NCI-H2171 treated with DMSO at 0.1 percent for 48 hours (cell line): ENCODE results near the gene DENND1C.

ENCODE experiments used
- DNase-seq: peaks from one replicate; lab custom pipeline; 2025; lab: John Stamatoyannopoulos, UW

DENND1C gene

GRCh38 chr19:6424195-6424938 is 57.2 kb downstream of the DENND1C start, which contains the start of gene KHSRP:
Gene KHSRP, minus strand, starts transcription at chr19:6424811. Its CDS starts 110 bp downstream, at chr19:6424701.
- DNase-seq = no peak

GRCh38 chr19:6423499-6424194 is 57.9 kb downstream of the DENND1C start:
- no peak for DNase-seq

- DNase-seq = no peak
These were observed 60.2 kb downstream of the DENND1C start for GRCh38 chr19:6421075-6422014.

DNA sequence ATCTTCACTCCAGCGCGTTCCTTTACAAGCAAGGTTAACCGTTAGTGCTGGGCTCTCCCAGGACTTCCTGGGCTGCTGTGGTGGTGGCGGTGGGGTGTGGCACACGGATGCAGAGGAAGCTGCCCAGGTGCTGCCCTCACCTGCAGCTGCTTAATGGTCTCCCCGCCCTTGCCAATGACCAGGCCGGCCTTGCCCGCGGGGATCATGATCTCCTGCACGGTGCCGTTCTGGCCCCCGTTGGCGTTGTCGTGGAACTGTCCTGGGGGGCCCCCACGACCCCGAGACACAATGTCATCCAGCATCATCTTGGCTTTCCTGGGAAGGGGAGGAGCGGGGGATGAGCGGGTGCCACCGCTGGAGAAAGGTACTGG is 63.0 kb downstream of the DENND1C start:
- DNase-seq = no peak

GRCh38 chr19:6417713-6418561 is 63.6 kb downstream of the DENND1C start:
- DNase-seq = no peak
